ENCODE measurements around the gene SPEF1.
"Not testable (repeated sequence)": the region's sequence is repeated elsewhere in the genome, so short reads cannot be mapped to it uniquely, and the experiment has no call there.

SPEF1 gene

DNA sequence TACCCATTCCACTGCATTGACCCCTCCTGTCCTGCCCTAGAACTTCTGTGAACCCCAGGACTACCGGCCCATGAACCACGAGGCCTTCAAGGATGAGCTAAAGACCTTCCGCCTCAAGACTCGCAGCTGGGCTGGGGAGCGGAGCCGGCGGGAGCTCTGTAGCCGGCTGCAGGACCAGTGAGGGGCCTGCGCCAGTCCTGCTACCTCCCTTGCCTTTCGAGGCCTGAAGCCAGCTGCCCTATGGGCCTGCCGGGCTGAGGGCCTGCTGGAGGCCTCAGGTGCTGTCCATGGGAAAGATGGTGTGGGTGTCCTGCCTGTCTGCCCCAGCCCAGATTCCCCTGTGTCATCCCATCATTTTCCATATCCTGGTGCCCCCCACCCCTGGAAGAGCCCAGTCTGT lies 23.5 kb upstream of the SPEF1 start:
- DNase-seq: no peak

GRCh38 chr20:3804254-3804751 lies 23.1 kb upstream of the SPEF1 start:
- no peak for DNase-seq

DNA sequence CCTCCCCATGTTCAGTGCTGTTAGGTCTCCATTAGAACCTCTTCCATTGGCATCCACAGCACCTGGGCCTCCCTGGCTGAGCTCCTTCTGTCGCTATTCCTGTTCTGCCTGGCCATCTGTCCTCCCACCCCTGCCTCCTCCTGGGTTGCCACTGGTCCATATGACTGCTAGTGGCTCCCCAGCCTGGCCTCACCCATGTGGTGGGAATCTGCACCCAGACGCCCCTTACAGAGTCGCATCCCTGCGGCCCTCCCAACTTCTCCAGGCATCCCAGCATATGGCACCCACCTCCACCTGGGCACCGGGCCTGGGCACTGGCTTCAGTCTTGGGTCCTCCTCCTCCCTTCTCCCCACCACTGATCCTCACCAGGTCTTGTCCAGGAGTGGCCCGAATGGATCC lies 22.6 kb upstream of the SPEF1 start:
- no peak for DNase-seq

GRCh38 chr20:3803289-3803688 lies 22.0 kb upstream of the SPEF1 start:
- no peak for DNase-seq

GRCh38 chr20:3802524-3803239 lies 21.4 kb upstream of the SPEF1 start:
- DNase-seq: no peak

GRCh38 chr20:3801846-3802245 lies 20.6 kb upstream of the SPEF1 start:
- no peak for DNase-seq

DNA sequence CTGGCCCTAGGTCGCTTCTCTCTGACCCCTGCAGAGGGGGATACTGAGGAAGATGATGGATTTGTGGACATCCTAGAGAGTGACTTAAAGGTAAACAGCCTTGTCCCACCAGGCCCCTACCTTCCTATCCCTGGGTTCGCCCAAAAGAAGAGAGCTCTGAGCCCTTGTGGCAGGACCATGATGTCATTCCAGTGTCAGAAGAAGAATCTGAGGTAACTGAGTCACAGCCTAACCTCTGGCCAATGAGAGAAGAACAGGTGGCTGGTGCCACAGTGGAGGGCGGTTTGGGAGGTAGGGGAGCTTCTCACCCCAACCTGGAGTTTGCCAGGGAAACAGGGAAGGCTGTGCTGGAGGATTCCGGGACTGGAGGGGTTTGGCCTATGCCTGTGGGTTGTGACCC lies 20.1 kb upstream of the SPEF1 start:
- DNase-seq: no peak

- no peak for DNase-seq
Measured at GRCh38 chr20:3800878-3801260, 19.6 kb upstream of the SPEF1 start.

DNA sequence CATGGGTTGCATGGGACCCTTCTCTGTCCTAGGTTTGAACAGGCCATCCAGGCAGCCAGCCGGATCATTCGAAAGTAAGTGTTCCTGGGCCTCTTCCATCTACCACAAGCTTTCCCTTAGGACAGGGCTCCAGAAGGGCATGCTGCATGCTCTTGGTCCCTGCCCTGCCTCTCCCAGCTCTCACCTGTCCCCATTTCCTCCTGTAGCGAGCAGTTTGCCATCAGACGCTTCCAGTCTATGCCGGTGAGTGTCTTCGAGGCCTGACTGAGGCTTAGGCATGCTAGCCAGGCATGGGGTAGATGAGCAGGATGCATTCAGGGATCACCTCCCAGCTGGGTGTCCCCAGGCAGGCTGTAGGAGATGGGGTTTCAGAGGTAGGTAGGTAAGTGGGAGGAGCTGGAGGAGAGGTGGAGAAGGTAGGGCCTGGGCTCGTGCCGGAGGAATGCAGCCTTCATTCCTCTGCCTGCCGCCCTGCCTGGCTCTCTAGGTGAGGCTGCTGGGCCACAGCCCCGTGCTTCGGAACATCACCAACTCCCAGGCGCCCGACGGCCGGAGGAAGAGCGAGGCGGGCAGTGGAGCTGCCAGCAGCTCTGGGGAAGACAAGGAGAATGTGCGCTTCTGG lies 19.1 kb upstream of the SPEF1 start:
- DNase-seq: no peak

DNA sequence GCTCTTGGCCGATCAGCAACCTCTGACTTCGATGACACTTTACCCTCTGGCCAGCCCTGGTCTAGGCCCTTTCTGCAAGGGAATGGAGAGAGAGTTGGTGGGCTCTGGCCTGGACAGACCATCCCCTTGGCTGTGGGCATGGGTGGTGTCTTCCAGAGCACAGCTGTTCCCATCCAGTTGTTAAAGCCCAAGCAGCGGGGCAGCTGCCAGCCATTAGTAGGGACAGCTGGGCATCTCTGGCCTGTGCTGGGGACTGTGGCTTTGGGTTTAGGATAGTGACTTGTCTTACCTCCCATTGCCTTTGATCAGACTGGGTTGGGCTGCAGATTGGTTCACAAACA lies 17.6 kb upstream of the SPEF1 start:
- DNase-seq: no peak

- DNase-seq: no peak
Measured at GRCh38 chr20:3798373-3798768, 17.1 kb upstream of the SPEF1 start.

DNA sequence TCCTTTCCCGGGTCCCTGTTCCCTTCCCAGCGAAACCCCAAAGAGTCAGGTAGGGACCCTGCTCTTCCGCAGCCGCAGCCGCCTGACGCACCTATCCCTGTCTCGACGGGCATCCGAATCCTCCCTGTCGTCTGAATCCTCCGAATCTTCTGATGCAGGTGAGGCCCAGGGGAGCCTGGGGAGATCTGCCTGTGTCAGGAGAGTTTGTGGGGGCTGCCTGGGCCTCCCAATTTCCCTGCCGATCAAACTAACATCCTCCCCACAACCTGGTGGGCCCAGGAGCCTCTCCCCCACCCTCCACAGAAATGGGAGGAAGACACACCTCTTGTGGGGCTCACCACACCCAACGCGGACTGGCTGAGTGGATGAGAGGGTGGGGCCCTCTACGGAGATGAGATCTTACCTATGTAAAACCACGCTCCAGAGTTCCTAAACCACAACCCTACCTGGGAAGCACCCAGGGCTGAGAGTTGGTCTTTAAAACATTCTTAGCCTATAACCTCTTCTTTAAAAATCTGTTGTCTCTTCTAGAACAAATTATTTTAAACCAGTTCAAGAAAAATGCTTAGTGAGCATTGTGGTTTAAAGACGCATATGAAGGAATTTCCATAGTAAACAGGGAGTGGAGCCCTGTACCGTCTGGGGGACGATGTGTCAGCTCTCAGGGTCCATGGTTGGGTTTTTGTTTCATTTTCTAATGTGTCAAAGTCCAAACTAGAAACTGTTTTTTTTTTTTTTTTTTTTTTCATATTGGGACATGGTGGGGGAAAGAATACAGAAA lies 16.5 kb upstream of the SPEF1 start:
- DNase-seq: no peak

DNA sequence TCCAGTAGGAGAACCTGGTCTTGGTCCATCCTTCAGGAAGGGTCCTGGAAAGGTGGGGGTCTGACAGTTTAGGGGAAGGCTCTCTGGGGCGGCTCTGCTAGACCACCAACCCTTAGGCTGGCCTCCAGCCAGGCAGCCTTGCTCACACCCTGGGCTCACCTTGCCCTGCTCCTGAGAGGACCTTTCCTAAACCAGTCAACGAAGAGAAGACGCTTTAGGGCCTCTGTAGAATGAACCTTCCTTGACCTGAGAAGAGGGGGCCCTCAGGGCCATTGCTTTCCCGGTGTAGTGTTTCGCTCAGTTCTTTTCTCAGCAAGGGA lies 15.9 kb upstream of the SPEF1 start:
- DNase-seq: no peak

GRCh38 chr20:3796477-3797225 lies 15.4 kb upstream of the SPEF1 start:
- no peak for DNase-seq

- DNase-seq: peak; percentile 67
Measured at GRCh38 chr20:3795511-3796468, 14.5 kb upstream of the SPEF1 start, which contains the start of gene CDC25B. TSS of gene CDC25B (plus strand) at chr20:3796310. CDS start at chr20:3796532, 222 bp downstream.

- DNase-seq: no peak
Measured at GRCh38 chr20:3794701-3795420, 13.6 kb upstream of the SPEF1 start.

GRCh38 chr20:3794168-3794567 lies 12.9 kb upstream of the SPEF1 start:
- not testable (repeated sequence) for DNase-seq

GRCh38 chr20:3789201-3789600 lies 8.0 kb upstream of the SPEF1 start:
- DNase-seq: not testable (repeated sequence)

DNA sequence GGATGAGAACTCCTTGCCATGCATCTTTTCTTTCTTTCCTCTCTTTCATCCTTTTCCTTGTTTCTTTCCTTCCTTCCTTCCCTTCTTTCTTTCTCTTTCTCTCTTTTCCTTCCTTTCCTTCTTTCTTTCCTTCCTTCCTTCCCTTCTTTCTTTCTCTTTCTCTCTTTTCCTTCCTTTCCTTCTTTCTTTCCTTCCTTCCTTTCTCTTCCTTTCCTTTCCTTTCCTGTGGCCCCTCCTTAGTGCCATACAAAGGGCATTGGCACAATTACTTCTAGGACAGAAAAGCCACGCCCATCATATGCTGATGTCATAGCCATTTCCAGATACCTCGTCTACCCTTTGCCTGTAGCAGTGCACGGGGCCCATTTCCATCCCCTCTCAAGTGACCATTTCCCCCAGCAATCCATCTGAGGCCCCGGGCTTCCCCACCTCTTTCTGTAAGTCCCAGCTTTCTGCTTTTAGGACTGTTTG lies 7.5 kb upstream of the SPEF1 start:
- no peak for DNase-seq

- no peak for DNase-seq
Measured at GRCh38 chr20:3787324-3788014, 6.2 kb upstream of the SPEF1 start.
